ENCODE data around the gene LRRC8E. TPM values are rescaled to one million over a fixed set of nuclear protein-coding genes. Genes with fewer than 3 reads are reported as not detected.

The LRRC8E gene
- total and polyA plus RNA-seq, 10 of the 15 experiments (the other 5 are each of a cell fraction or from before 2014, with no cell fraction given), result 0.04 to 0.32 (median 0.25) TPM; not detected in 7

GRCh38 chr19:7923295-7924191 lies 35.2 kb downstream of the LRRC8E start (continued):
- no peak for TF ChIP-seq IRF5 (IDR thresholded peaks at IDR 0.05; ENCODE audit: borderline replicate concordance)
- no peak for TF ChIP-seq KAT2A (conservative IDR thresholded peaks at IDR 0.05; ENCODE audit: control insufficient read depth, low read depth, low read length)
- TF ChIP-seq ZNF622 (IDR thresholded peaks at IDR 0.05), result no peak
- TF ChIP-seq ZSCAN29 (IDR thresholded peaks at IDR 0.05), result no peak
- no peak for TF ChIP-seq ETV6 (conservative IDR thresholded peaks at IDR 0.05 in 1 of 2, IDR thresholded peaks at IDR 0.05 in 1 of 2; ENCODE audit: borderline replicate concordance in 1 of 2, low read depth in 1 of 2)

GRCh38 chr19:7924241-7924640 lies 35.9 kb downstream of the LRRC8E start:
- ATAC-seq (no peak), FAIRE-seq (no peak), DNase-seq (ENCODE audit: low read depth, low spot score) (no peak)
- ChIA-PET CTCF (interaction anchor here (1.1 to 1.4 kb wide), 2 partner anchors 46 to 72 kb away, joined by 3 read pairs; no protein-coding TSS in a partner anchor), RAD21 (ENCODE audit: unreplicated experiment) (interaction anchor here (0.7 kb wide), 1 partner anchor 145 kb away, joined by 3 read pairs; no protein-coding TSS in a partner anchor), POLR2A (interaction anchor here (0.6 kb wide), 1 partner anchor 558 kb away, joined by 3 read pairs; no protein-coding TSS in a partner anchor), SMC1A (ENCODE audit: uncharacterized antibody, unreplicated experiment) (interaction anchor here (0.6 kb wide), 1 partner anchor 28 kb away, joined by 3 read pairs; no protein-coding TSS in a partner anchor)
- Histone ChIP-seq H4K20me1 (ENCODE audit: control insufficient read depth, insufficient read depth) (no peaks in the 10 kb centered on the region; the same call in 1 of the 2 replicates), H3K79me2 (ENCODE audit: control insufficient read depth, insufficient read depth, low read length) (no peaks in the 10 kb centered on the region), H3K27me3 (replicated peaks in 1 of 2; ENCODE audit: control insufficient read depth in 2 of 2, insufficient read depth in 2 of 2, low read length in 1 of 2) (no peaks in the 10 kb centered on the region), H3K36me3 (ENCODE audit: control insufficient read depth in 2 of 2, insufficient read depth in 2 of 2, low read length in 1 of 2) (peaks cover 0 to 3% of the 10 kb centered on the region in 2 experiments; a peak in 2 of 4 replicates), H3K4me2 (ENCODE audit: control insufficient read depth, insufficient read depth) (no peak overlapping the region), H3K9ac (ENCODE audit: control insufficient read depth, insufficient read depth, low read length) (no peak overlapping the region), H3K9me3 (replicated peaks; ENCODE audit: control insufficient read depth, insufficient read depth, low read length) (no peaks in the 10 kb centered on the region), H3K4me3 (no peak overlapping the region), H3K27ac (ENCODE audit: control insufficient read depth, insufficient read depth) (no peak overlapping the region), H3K4me1 (ENCODE audit: control insufficient read depth, insufficient read depth, low read length) (peaks cover 11% of the 10 kb centered on the region), H2AFZ (ENCODE audit: control insufficient read depth, low read depth, low read length) (no peak overlapping the region)
- BruUV-seq (replicated peaks), result no TSS peak
- 66% methylated on average over 12 of the region's 12 CpGs for WGBS (ENCODE audit: insufficient coverage, insufficient replicate concordance, low lambda C conversion rate, missing lambda C conversion rate)
- intact Hi-C loops (cut with micrococcal nuclease; ENCODE audit: unreplicated experiment), result no loop called here
- in situ Hi-C loops (cut with MboI), result no loop called here
- no peak for TF ChIP-seq RELB (IDR thresholded peaks at IDR 0.05; ENCODE audit: low read depth)
- no peak for TF ChIP-seq POLR2AphosphoS2 (IDR thresholded peaks at IDR 0.05; ENCODE audit: low read depth, low read length)
- TF ChIP-seq CEBPZ (IDR thresholded peaks at IDR 0.05; ENCODE audit: low read depth, low read length), result no peak
- TF ChIP-seq USF1 (IDR thresholded peaks at IDR 0.05; ENCODE audit: borderline replicate concordance, extremely low read length, insufficient read depth, low read depth, low read length), result no peak
